ENCODE data around the gene SCNN1A. TPM values are rescaled to one million over a fixed set of nuclear protein-coding genes. Genes with fewer than 3 reads are reported as not detected.

The SCNN1A gene
- total and polyA plus RNA-seq, 2 donors (not counting 3 experiments of a cell fraction or from before 2014, with no cell fraction given) = 0.12 to 0.18 TPM

DNA sequence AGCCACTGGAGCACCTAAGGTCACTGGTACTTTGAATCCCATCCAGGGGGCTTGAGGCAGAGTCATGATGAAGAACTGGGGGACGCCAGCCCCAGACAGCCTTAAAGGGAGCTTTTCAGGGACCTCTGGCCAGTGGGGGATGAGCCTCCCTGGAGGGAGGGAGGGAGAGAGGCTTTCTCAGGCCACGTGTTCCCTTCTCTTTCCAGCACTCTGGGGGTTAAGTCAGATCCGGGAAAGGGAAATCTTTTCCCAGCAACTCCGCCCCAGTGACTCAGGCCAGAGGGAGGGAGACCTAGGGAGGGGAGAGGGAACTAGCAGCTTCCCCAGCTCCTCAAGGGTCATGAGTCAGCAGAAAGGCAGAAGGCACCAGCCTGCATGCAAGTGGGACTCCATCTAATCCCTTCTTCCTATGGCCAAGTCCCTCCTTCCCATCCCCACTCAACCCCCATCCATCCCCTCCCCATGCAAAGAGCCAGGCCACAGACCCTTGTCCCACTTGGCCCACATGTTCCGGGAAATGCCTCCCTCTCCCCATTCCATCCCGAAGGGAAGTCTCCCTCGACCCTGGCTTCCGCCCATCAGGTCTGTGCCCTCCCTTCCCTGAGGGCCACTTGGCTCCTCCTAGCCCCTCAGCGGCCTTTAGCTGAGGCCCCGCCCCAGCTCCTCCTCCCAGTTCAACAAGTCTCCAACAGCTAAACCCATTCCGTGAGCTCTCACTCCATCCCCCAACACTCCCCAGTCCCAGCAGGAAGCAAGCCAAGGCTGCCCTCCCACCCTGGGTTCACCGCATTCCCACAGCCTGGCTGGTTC, 39.1 kb downstream of the SCNN1A start:
- Histone ChIP-seq H3K79me2 (ENCODE audit: control insufficient read depth, insufficient read depth, low read length) (peaks cover 73% of the 10 kb centered on the region), H3K27me3 (ENCODE audit: control insufficient read depth in 2 of 2, insufficient read depth in 2 of 2, low read length in 2 of 2) (no peaks in the 10 kb centered on the region), H3K4me3 (replicated peaks in 1 of 3; ENCODE audit: insufficient read depth in 1 of 3, low read depth in 1 of 3, low read length in 3 of 3) (peak overlapping the region in 2 of 3 experiments; percentile 1 to 37), H4K20me1 (replicated peaks; ENCODE audit: control insufficient read depth, extremely low read depth, insufficient read depth, low read length) (no peaks in the 10 kb centered on the region), H3K27ac (ENCODE audit: insufficient read depth, low read depth, low read length) (peak overlapping the region; percentile 92), H3K4me1 (ENCODE audit: control insufficient read depth, extremely low read depth, insufficient read depth, low read length) (peaks cover 63% of the 10 kb centered on the region), H2AFZ (ENCODE audit: low read depth, low read length) (no peak overlapping the region), H3K9ac (replicated peaks; ENCODE audit: extremely low read depth, insufficient read depth, low read length) (peak overlapping the region; percentile 75), H3K36me3 (ENCODE audit: control insufficient read depth in 2 of 2, extremely low read depth in 1 of 2, insufficient read depth in 2 of 2, low read length in 2 of 2) (peaks cover 10 to 21% of the 10 kb centered on the region in 2 experiments), H3K4me2 (ENCODE audit: insufficient read depth, low read length) (peak overlapping the region; percentile 91), H3K9me3 (replicated peaks; ENCODE audit: control insufficient read depth, insufficient read depth, low read length) (no peaks in the 10 kb centered on the region), H3K9me1 (replicated peaks; ENCODE audit: control insufficient read depth, extremely low read depth, insufficient read depth, low read length) (no peaks in the 10 kb centered on the region)
- intact Hi-C loops (cut with micrococcal nuclease) = loop anchor here (1.0 to 5.0 kb wide), 9 partner anchors 9 to 198 kb away; partner anchors contain the start of genes GAPDH and LTBR
- TF ChIP-seq MAX (IDR thresholded peaks at IDR 0.05; ENCODE audit: insufficient read depth, insufficient read length) = peak; percentile 93
- TF ChIP-seq MYC (IDR thresholded peaks at IDR 0.05; ENCODE audit: low read depth, low read length) = peak; percentile 90
- no peak for TF ChIP-seq EZH2 (IDR thresholded peaks at IDR 0.05; ENCODE audit: borderline replicate concordance, low read depth, low read length, severe bottlenecking)
- peak; percentile 86 for TF ChIP-seq FOS (IDR thresholded peaks at IDR 0.05; ENCODE audit: borderline replicate concordance, insufficient read depth, low read length)
- TF ChIP-seq JUN (IDR thresholded peaks at IDR 0.05; ENCODE audit: borderline replicate concordance, insufficient read depth, insufficient read length, low read depth) = peak; percentile 80
- peak; percentile 59 for TF ChIP-seq POLR2A (IDR thresholded peaks at IDR 0.05; ENCODE audit: low read depth, low read length)
- TF ChIP-seq CTCF (IDR thresholded peaks at IDR 0.05; ENCODE audit: extremely low read depth in 1 of 2, insufficient read depth in 1 of 2, low read depth in 1 of 2, low read length in 2 of 2) = no peak
- TF ChIP-seq POLR2AphosphoS5 (IDR thresholded peaks at IDR 0.05; ENCODE audit: insufficient read depth, low read depth, low read length) = peak; percentile 95
- BruUV-seq (replicated peaks) = no TSS peak
- DNase-seq (ENCODE audit: low read depth, low spot score) (peak; percentile 99), FAIRE-seq (peak; percentile 99)
- ChIA-PET POLR2A (interaction anchor here (0.6 to 1.8 kb wide), 12 partner anchors 9 to 198 kb away, joined by 3 to 13 read pairs (median 6); partner anchors contain the start of genes GAPDH, LTBR and VAMP1), CTCF (interaction anchor here (0.9 to 4.4 kb wide), 21 partner anchors 10 to 348 kb away, joined by 3 to 58 read pairs (median 11); partner anchors contain the start of genes LTBR, SCNN1A and VAMP1)
- dilution Hi-C loops (cut with MboI; ENCODE audit: extremely low pct_ligation_motif_present, low sequenced_read_pairs) = no loop called here
